Tibial nerve (tissue), 4 donors: ENCODE data around the gene MCC. TPM values are rescaled to one million over a fixed set of nuclear protein-coding genes. Genes with fewer than 3 reads are reported as not detected.

Experiments used
- DNase-seq, 2 donors: peaks; one replicate each; pipeline ENCODE4 v3.0.0-alpha.2; 2019; ENCODE audit warnings: low spot score in 2 of 2
- H3K27ac ChIP-seq, 4 donors: fragments of 200-600 bp; sonication (generic) in 3 of 4; one replicate each; pipeline ENCODE4 v1.5.1; 2017 to 2019; ENCODE audit warnings: mild to moderate bottlenecking in 1 of 4
- H3K27me3 ChIP-seq, 2 donors: fragments of 200-600 bp; sonication (generic) in 1 of 2; one replicate each; pipeline versions ENCODE4 v1.5.1 to v1.6.0; 2017 to 2019
- H3K36me3 ChIP-seq, 3 donors: fragments of 200-600 bp; sonication (generic); one replicate each; pipeline ENCODE4 v1.5.1; 2018 to 2019
- H3K4me1 ChIP-seq, 4 donors: fragments of 200-600 bp; sonication (generic) in 3 of 4; one replicate each; pipeline ENCODE4 v1.5.1; 2017 to 2019
- H3K4me3 ChIP-seq, 4 donors: fragments of 200-600 bp; sonication (generic) in 3 of 4; one replicate each; pipeline ENCODE4 v1.5.1; 2017 to 2019; ENCODE audit warnings: mild to moderate bottlenecking in 1 of 4, moderate library complexity in 1 of 4
- H3K9me3 ChIP-seq, 4 donors: fragments of 200-600 bp; sonication (generic) in 3 of 4; one replicate each; pipeline ENCODE4 v1.5.1; 2017 to 2019
- CTCF ChIP-seq, 5 experiments: fragments of 200-600 bp in 3 of 5; fragments of 450-650 bp in 2 of 5; sonication (generic) in 3 of 5; IDR thresholded peaks; one replicate each; pipeline ENCODE4 v1.5.1; 2016 to 2019; ENCODE audit warnings: antibody characterized with exemption in 5 of 5, mild to moderate bottlenecking in 3 of 5, moderate library complexity in 2 of 5
- EP300 ChIP-seq, 2 donors: sonication (generic); formaldehyde crosslinking; IDR thresholded peaks; one replicate each; pipeline ENCODE4 v1.6.1; 2017; ENCODE audit warnings: antibody characterized with exemption in 2 of 2, mild to moderate bottlenecking in 1 of 2
- POLR2A ChIP-seq, 2 donors: fragments of 450-650 bp; IDR thresholded peaks; one replicate each; pipeline ENCODE4 v1.6.1; 2017; ENCODE audit warnings: antibody characterized with exemption in 2 of 2, mild to moderate bottlenecking in 2 of 2, moderate library complexity in 2 of 2
- WGBS, 2 donors: methylation state at CpG; one replicate each; pipeline ENCODE4 v1.1.5; 2018; 5-methylcytosine and 5-hydroxymethylcytosine counted together
- total RNA-seq, 4 donors: library from RNA; depleted of rRNA; stranded (reverse); fragments of >200 nt; gene quantifications; one replicate each; pipeline ENCODE4 v1.1.0, GENCODE V29; 2016

Gene MCC
- total RNA-seq, 4 donors from 2014 or later, result 55.5 to 122 (median 80.9) TPM

GRCh38 chr5:113068559-113068958, 419.7 kb downstream of the MCC start:
- no peak overlapping the region for H3K4me3 ChIP-seq
- 90 to 100% methylated on average over 2 of the region's 2 CpGs for WGBS, 2 donors

GRCh38 chr5:113067635-113068344, 420.5 kb downstream of the MCC start:
- WGBS, 2 donors, result 76 to 82% methylated on average over 19 of the region's 19 CpGs
- TF ChIP-seq CTCF (IDR thresholded peaks at IDR 0.05), result no peak
- no peak for TF ChIP-seq EP300 (IDR thresholded peaks at IDR 0.05)
- TF ChIP-seq POLR2A (IDR thresholded peaks at IDR 0.05), result no peak

More at GRCh38 chr5:113068559-113068958, 419.7 kb downstream of the MCC start:
- Histone ChIP-seq H3K27ac (no peak overlapping the region), H3K36me3 (peaks cover 0 to 42% (median 0%) of the 10 kb centered on the region in 3 donors), H3K4me1 (peaks cover 0 to 12% (median 0%) of the 10 kb centered on the region in 4 donors), H3K9me3 (no peaks in the 10 kb centered on the region), H3K27me3 (no peaks in the 10 kb centered on the region)
- DNase-seq, result no peak
- no peak for TF ChIP-seq POLR2A (IDR thresholded peaks at IDR 0.05)
- no peak for TF ChIP-seq CTCF (IDR thresholded peaks at IDR 0.05)
- no peak for TF ChIP-seq EP300 (IDR thresholded peaks at IDR 0.05)

GRCh38 chr5:113065626-113066025, 422.6 kb downstream of the MCC start:
- H3K27ac ChIP-seq, result no peak overlapping the region
- peaks cover 0 to 30% (median 7%) of the 10 kb centered on the region in 4 donors for H3K4me1 ChIP-seq
- H3K9me3 ChIP-seq, result no peaks in the 10 kb centered on the region
- no peaks in the 10 kb centered on the region for H3K27me3 ChIP-seq
- H3K36me3 ChIP-seq, result peaks cover 0 to 35% (median 0%) of the 10 kb centered on the region in 3 donors
- TF ChIP-seq POLR2A (IDR thresholded peaks at IDR 0.05) (no peak), EP300 (IDR thresholded peaks at IDR 0.05) (no peak), CTCF (IDR thresholded peaks at IDR 0.05) (no peak)
- H3K4me3 ChIP-seq, result no peak overlapping the region
- 76 to 87% methylated on average over 2 of the region's 2 CpGs for WGBS, 2 donors
- no peak for DNase-seq

More at GRCh38 chr5:113067635-113068344, 420.5 kb downstream of the MCC start:
- no peaks in the 10 kb centered on the region for H3K9me3 ChIP-seq
- H3K27me3 ChIP-seq, result no peaks in the 10 kb centered on the region
- no peak for DNase-seq
- no peak overlapping the region for H3K27ac ChIP-seq
- peaks cover 0 to 44% (median 0%) of the 10 kb centered on the region in 3 donors for H3K36me3 ChIP-seq
- H3K4me3 ChIP-seq, result no peak overlapping the region
- H3K4me1 ChIP-seq, result peaks cover 0 to 17% (median under 1%) of the 10 kb centered on the region in 4 donors

GRCh38 chr5:113064806-113065205, 423.4 kb downstream of the MCC start:
- Histone ChIP-seq H3K9me3 (no peaks in the 10 kb centered on the region), H3K27ac (no peak overlapping the region), H3K4me3 (no peak overlapping the region), H3K36me3 (peaks cover 0 to 35% (median 0%) of the 10 kb centered on the region in 3 donors), H3K4me1 (peaks cover 0 to 31% (median 7%) of the 10 kb centered on the region in 4 donors), H3K27me3 (no peaks in the 10 kb centered on the region)
- no peak for DNase-seq
- 76 to 95% methylated on average over 1 of the region's 1 CpG for WGBS, 2 donors
- TF ChIP-seq CTCF (IDR thresholded peaks at IDR 0.05) (no peak), POLR2A (IDR thresholded peaks at IDR 0.05) (no peak), EP300 (IDR thresholded peaks at IDR 0.05) (no peak)

- peaks cover 0 to 32% (median 0%) of the 10 kb centered on the region in 3 donors for H3K36me3 ChIP-seq
- DNase-seq, result no peak
- no peaks in the 10 kb centered on the region for H3K9me3 ChIP-seq
- H3K27ac ChIP-seq, result no peak overlapping the region
- H3K4me3 ChIP-seq, result no peak overlapping the region
- H3K4me1 ChIP-seq, result peaks cover 0 to 40% (median 10%) of the 10 kb centered on the region in 4 donors
- no peak for TF ChIP-seq EP300 (IDR thresholded peaks at IDR 0.05)
- TF ChIP-seq CTCF (IDR thresholded peaks at IDR 0.05), result no peak
- TF ChIP-seq POLR2A (IDR thresholded peaks at IDR 0.05), result no peak
- 79 to 81% methylated on average over 10 to 12 of the region's 12 CpGs for WGBS, 2 donors
- H3K27me3 ChIP-seq, result no peaks in the 10 kb centered on the region
These were observed 424.3 kb downstream of the MCC start for GRCh38 chr5:113063927-113064326.
